Frontal cortex (tissue), 4 donors: Measurements from ENCODE around the gene SPP1. TPM values are rescaled to one million over a fixed set of nuclear protein-coding genes. Genes with fewer than 3 reads are reported as not detected.
"Not testable (repeated sequence)": the region's sequence is repeated elsewhere in the genome, so short reads cannot be mapped to it uniquely, and the experiment has no call there.

Experiments
- DNase-seq, 2 donors: peaks; one replicate each; pipeline ENCODE4 v3.0.0; 2012; ENCODE audit warnings: low spot score in 2 of 2
- FAIRE-seq: peaks from 2 replicates; lab custom pipeline; 2012; peaks lifted over from hg19 to GRCh38; lab: Jason Lieb, UNC
- total RNA-seq: library from RNA; depleted of rRNA; stranded (reverse); fragments of >200 nt; gene quantifications from one replicate; pipeline ENCODE4 v1.2.3, GENCODE V29; 2014
- donor health status: control.
- donor health status: control.
- donor health status: control.

SPP1 gene
- total RNA-seq, 1 donor from 2014 or later = 160 TPM

- no peak for FAIRE-seq
- no peak for DNase-seq
Measured at GRCh38 chr4:87983996-87984395, 8.5 kb downstream of the SPP1 start.

- no peak for FAIRE-seq
Measured at GRCh38 chr4:87985097-87985886, 9.8 kb downstream of the SPP1 start.

GRCh38 chr4:87985887-87986200, 10.3 kb downstream of the SPP1 start:
- no peak for FAIRE-seq
- no peak for DNase-seq

More at GRCh38 chr4:87985097-87985886, 9.8 kb downstream of the SPP1 start:
- peak in 1 of 2 donors; percentile 30 for DNase-seq

GRCh38 chr4:87986508-87986907, 11.0 kb downstream of the SPP1 start:
- DNase-seq (no peak), FAIRE-seq (no peak)

- FAIRE-seq = no peak
- no peak for DNase-seq
Measured at GRCh38 chr4:87989765-87990164, 14.3 kb downstream of the SPP1 start.

GRCh38 chr4:87995435-87995834, 19.9 kb downstream of the SPP1 start:
- no peak for DNase-seq
- FAIRE-seq = no peak

GRCh38 chr4:87999191-87999691, 23.7 kb downstream of the SPP1 start:
- not testable (repeated sequence) for FAIRE-seq, DNase-seq

GRCh38 chr4:88001871-88002270, 26.4 kb downstream of the SPP1 start:
- no peak for DNase-seq
- no peak for FAIRE-seq

GRCh38 chr4:88002786-88003185, 27.3 kb downstream of the SPP1 start:
- FAIRE-seq (no peak), DNase-seq (no peak)

GRCh38 chr4:88003261-88003660, 27.7 kb downstream of the SPP1 start:
- no peak for FAIRE-seq

GRCh38 chr4:88005076-88005475, 29.6 kb downstream of the SPP1 start:
- no peak for FAIRE-seq

More at GRCh38 chr4:88003261-88003660, 27.7 kb downstream of the SPP1 start:
- DNase-seq = no peak

GRCh38 chr4:88005946-88006345, 30.4 kb downstream of the SPP1 start:
- DNase-seq (no peak), FAIRE-seq (no peak)

More at GRCh38 chr4:88005076-88005475, 29.6 kb downstream of the SPP1 start:
- DNase-seq = no peak

GRCh38 chr4:88006956-88007303, 31.4 kb downstream of the SPP1 start:
- no peak for DNase-seq
- FAIRE-seq = no peak

- DNase-seq (peak; percentile 90 to 92), FAIRE-seq (no peak)
Measured at GRCh38 chr4:88007304-88008121, 32.0 kb downstream of the SPP1 start, which contains the start of gene PKD2. TSS of gene PKD2 (plus strand) at chr4:88007635. CDS start at chr4:88007734, 99 bp downstream.

GRCh38 chr4:88008122-88008742, 32.7 kb downstream of the SPP1 start:
- FAIRE-seq = no peak

GRCh38 chr4:88008743-88009171, 33.2 kb downstream of the SPP1 start:
- FAIRE-seq (no peak), DNase-seq (peak in 1 of 2 donors; percentile 30)

More at GRCh38 chr4:88008122-88008742, 32.7 kb downstream of the SPP1 start:
- peak; percentile 30 to 61 for DNase-seq

GRCh38 chr4:88009871-88010270, 34.4 kb downstream of the SPP1 start:
- FAIRE-seq (no peak), DNase-seq (no peak)

GRCh38 chr4:88010966-88011365, 35.5 kb downstream of the SPP1 start:
- DNase-seq (no peak), FAIRE-seq (no peak)

- no peak for FAIRE-seq
- no peak for DNase-seq
Measured at GRCh38 chr4:88012647-88013046, 37.1 kb downstream of the SPP1 start.

GRCh38 chr4:88014386-88014905, 38.9 kb downstream of the SPP1 start:
- no peak for FAIRE-seq

More at GRCh38 chr4:88014386-88014905, 38.9 kb downstream of the SPP1 start:
- DNase-seq = no peak
